ENCODE results near the gene DYNC2H1. TPM values are rescaled to one million over a fixed set of nuclear protein-coding genes. Genes with fewer than 3 reads are reported as not detected.

Gene DYNC2H1
- total and polyA plus RNA-seq, 4 donors, result 0.77 to 3.3 (median 2.1) TPM

GRCh38 chr11:103453126-103453525 lies 343.9 kb downstream of the DYNC2H1 start:
- Histone ChIP-seq H3K9me3 (ENCODE audit: control insufficient read depth in 4 of 4, low read length in 3 of 4) (no peaks in the 10 kb centered on the region), H3K36me3 (ENCODE audit: control insufficient read depth in 4 of 4, insufficient read depth in 3 of 4, low read depth in 1 of 4, low read length in 3 of 4) (no peaks in the 10 kb centered on the region), H3K27me3 (ENCODE audit: control insufficient read depth in 4 of 4, insufficient read depth in 4 of 4, low read length in 3 of 4) (no peaks in the 10 kb centered on the region), H3K9ac (ENCODE audit: low read depth in 1 of 2, low read length in 2 of 2) (no peak overlapping the region), H3K4me3 (ENCODE audit: low read depth in 1 of 3, low read length in 3 of 3) (no peak overlapping the region), H3K27ac (ENCODE audit: low read depth in 1 of 2, low read length in 2 of 2) (no peak overlapping the region), H3K4me1 (ENCODE audit: control insufficient read depth in 4 of 4, insufficient read depth in 4 of 4, low read length in 3 of 4) (no peaks in the 10 kb centered on the region)
- WGBS, result 72% methylated on average over 3 of the region's 3 CpGs
- TF ChIP-seq FOXA1 (IDR thresholded peaks at IDR 0.05) (no peak), HNF4G (IDR thresholded peaks at IDR 0.05) (no peak), HNF4A (conservative IDR thresholded peaks at IDR 0.05) (no peak), TAF1 (conservative IDR thresholded peaks at IDR 0.05) (no peak), NR2F2 (IDR thresholded peaks at IDR 0.05) (no peak)
- no peak for DNase-seq (ENCODE audit: low spot score)

DNA sequence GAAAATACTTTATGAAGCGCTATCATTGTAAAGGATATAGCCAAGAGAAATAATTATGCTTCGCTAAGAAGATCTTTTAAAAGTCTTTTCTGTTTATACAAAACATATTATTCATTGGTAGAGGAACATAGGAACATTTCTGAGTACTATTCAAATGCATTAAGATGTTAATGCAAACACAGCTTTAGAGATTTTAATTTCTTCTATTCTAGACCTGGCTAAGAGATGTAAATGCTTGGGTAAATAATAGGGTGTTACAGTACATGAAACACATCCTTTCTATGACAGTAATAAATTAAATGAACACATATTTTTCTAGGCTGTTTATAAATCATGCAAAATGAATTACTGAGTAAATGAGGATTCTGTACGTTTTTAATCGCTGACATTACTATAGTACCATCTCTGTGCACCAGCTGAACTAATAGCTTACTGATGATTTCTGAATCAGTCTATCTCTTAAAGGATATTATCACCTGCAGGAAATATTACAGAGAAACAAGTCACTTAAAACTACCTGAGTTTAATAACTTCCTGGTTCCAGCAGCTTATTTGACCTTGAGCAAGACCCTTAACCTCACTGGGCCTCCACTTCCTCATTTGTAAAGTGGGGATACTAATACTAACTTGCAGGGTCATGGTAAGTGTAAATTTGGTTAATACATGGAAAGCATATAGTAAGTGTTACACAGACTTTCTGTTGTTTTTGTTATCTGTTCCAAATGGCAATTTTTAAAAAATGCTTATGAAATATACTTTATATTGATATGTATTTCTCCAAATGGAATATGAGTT lies 344.9 kb downstream of the DYNC2H1 start:
- no peaks in the 10 kb centered on the region for H3K27me3 ChIP-seq (ENCODE audit: control insufficient read depth in 4 of 4, insufficient read depth in 4 of 4, low read length in 3 of 4)
- 92% methylated on average over 4 of the region's 4 CpGs for WGBS
- H3K4me1 ChIP-seq (ENCODE audit: control insufficient read depth in 4 of 4, insufficient read depth in 4 of 4, low read length in 3 of 4), result no peaks in the 10 kb centered on the region
- no peak overlapping the region for H3K27ac ChIP-seq (ENCODE audit: low read depth in 1 of 2, low read length in 2 of 2)
- H3K9ac ChIP-seq (ENCODE audit: low read depth in 1 of 2, low read length in 2 of 2), result no peak overlapping the region
- no peaks in the 10 kb centered on the region for H3K9me3 ChIP-seq (ENCODE audit: control insufficient read depth in 4 of 4, low read length in 3 of 4)
- no peak for DNase-seq (ENCODE audit: low spot score)
- no peaks in the 10 kb centered on the region for H3K36me3 ChIP-seq (ENCODE audit: control insufficient read depth in 4 of 4, insufficient read depth in 3 of 4, low read depth in 1 of 4, low read length in 3 of 4)
- no peak overlapping the region for H3K4me3 ChIP-seq (ENCODE audit: low read depth in 1 of 3, low read length in 3 of 3)
- TF ChIP-seq YY1 (IDR thresholded peaks at IDR 0.05), result no peak
- TF ChIP-seq REST (IDR thresholded peaks at IDR 0.05), result no peak
- TF ChIP-seq FOXA1 (IDR thresholded peaks at IDR 0.05), result no peak
- no peak for TF ChIP-seq JUND (IDR thresholded peaks at IDR 0.05)
- no peak for TF ChIP-seq HNF4G (IDR thresholded peaks at IDR 0.05)
- no peak for TF ChIP-seq RAD21 (IDR thresholded peaks at IDR 0.05)
- TF ChIP-seq ATF3 (IDR thresholded peaks at IDR 0.05), result no peak
- TF ChIP-seq HNF4A (conservative IDR thresholded peaks at IDR 0.05), result no peak
- no peak for TF ChIP-seq CTCF (IDR thresholded peaks at IDR 0.05; ENCODE audit: low read depth, low read length, missing input control)
- TF ChIP-seq EGR1 (IDR thresholded peaks at IDR 0.05; ENCODE audit: low read depth in 2 of 2), result no peak
- TF ChIP-seq TAF1 (conservative IDR thresholded peaks at IDR 0.05), result no peak
- TF ChIP-seq, protein P1, sequence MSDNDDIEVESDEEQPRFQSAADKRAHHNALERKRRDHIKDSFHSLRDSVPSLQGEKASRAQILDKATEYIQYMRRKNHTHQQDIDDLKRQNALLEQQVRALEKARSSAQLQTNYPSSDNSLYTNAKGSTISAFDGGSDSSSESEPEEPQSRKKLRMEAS (IDR thresholded peaks at IDR 0.05), result no peak
- no peak for TF ChIP-seq NR2F2 (IDR thresholded peaks at IDR 0.05)
- TF ChIP-seq GABPA (IDR thresholded peaks at IDR 0.05 in 1 of 2, conservative IDR thresholded peaks at IDR 0.05 in 1 of 2), result no peak
- no peak for TF ChIP-seq RXRA (IDR thresholded peaks at IDR 0.05)
- TF ChIP-seq SP1 (IDR thresholded peaks at IDR 0.05), result no peak
- TF ChIP-seq ZBTB33 (IDR thresholded peaks at IDR 0.05), result no peak
- TF ChIP-seq FOXA2 (IDR thresholded peaks at IDR 0.05), result no peak

Data from liver (tissue), 9 donors.